Hematopoietic multipotent progenitor cell (in vitro differentiated cells): ENCODE data around the gene HDAC4. TPM values are rescaled to one million over a fixed set of nuclear protein-coding genes. Genes with fewer than 3 reads are reported as not detected.

ENCODE experiments used
- DNase-seq, 3 donors: peaks; one replicate each; pipeline ENCODE4 v3.0.0-alpha.2; 2011 to 2015; ENCODE audit warnings: low read depth in 2 of 3, low spot score in 2 of 3
- total RNA-seq: library from RNA; depleted of rRNA; stranded (reverse); fragments of >200 nt; gene quantifications from one replicate; pipeline ENCODE4 v1.2.3, GENCODE V29; 2012

The HDAC4 gene
- total RNA-seq, 1 donor: 34.2 TPM

DNA sequence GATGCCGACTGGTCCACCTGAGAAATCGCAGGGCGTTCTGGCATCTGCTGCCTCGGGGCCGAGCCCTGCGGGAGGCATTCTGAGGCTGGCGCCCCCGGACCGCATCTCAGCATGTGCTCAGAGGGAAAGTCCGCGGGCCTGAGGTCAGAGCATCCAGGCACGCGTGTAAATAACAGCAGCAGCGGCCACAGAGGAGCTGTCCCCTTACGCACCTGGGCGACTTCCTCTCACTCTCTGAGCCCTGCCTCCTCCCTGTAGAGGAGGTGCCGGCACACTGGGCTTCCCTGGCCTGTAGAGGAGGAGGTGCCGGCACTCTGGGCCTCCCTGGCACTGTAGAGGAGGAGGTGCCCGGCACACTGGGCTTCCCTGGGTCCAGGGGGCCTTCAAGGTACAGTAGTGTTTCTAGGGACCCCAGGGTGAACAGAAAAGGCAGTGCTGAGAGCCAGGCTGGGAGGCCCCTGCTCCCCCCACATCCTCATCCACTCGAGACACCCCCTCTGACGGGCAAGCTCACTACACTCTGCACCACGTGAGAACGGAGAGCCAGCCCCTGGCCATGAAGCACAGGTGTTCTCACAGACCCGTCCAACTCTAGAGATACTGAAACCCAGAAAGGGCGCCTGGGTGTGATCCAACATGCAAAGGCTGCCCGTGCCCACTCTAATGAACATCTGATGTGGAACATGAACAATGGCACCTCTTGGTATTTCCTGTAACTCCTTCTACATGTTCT is 263.5 kb downstream of the HDAC4 start:
- no peak for DNase-seq

DNA sequence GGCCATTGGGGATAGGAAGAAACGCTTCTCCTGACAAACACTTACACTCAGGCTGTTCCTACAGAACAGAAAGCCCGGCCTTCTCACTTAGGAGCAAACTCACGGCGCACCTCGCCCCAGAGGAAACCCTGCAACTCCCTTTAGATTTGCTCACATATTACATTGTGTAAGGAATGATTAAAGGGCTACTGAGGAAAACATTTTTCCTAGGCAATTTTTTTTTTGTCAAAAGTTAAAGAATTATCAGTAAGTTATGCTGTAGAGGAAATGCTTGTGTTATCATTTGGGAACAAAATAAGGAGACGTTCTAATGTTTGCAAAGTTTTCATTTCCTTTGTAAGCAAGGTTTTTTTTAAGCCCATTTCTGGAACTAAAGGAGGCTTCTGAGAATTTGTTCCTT is 264.1 kb downstream of the HDAC4 start:
- no peak for DNase-seq

DNA sequence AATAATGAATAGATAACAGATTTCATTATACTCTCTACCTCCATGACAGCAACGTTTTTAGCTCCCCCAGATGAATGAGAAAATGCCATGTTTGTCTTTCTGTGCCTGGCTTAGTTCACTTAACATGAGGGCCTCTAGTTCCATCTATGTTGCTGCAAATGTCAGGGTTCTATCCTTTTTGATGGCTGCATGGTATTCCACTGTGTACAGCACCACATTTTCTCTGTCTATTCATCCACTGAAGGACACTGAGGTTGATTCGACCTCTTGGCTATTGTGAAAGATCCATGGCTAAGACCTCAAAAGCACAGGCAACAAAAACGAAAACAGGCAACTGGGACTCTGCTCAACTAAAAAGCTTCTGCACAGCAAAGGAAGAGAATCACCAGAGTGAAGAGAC is 264.6 kb downstream of the HDAC4 start:
- DNase-seq: no peak

DNA sequence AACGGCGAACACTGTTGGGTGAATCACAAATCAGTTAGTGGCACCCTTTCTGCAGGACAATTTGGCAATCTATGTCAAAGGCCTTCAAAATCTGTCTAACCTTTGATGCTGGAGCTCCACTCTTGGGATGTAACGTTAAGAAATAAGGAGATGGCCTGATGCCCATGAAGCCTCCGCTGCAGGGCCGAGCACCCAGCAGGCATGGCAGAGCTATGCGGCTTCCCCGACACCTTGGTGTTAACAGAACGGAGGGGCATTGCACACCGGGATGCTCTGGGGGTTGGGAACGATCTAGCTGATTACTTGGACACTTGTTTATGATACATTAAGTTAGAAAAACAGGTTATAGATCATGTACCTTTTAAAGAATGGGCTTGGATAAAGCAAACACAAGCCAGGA is 265.3 kb downstream of the HDAC4 start:
- no peak for DNase-seq

DNA sequence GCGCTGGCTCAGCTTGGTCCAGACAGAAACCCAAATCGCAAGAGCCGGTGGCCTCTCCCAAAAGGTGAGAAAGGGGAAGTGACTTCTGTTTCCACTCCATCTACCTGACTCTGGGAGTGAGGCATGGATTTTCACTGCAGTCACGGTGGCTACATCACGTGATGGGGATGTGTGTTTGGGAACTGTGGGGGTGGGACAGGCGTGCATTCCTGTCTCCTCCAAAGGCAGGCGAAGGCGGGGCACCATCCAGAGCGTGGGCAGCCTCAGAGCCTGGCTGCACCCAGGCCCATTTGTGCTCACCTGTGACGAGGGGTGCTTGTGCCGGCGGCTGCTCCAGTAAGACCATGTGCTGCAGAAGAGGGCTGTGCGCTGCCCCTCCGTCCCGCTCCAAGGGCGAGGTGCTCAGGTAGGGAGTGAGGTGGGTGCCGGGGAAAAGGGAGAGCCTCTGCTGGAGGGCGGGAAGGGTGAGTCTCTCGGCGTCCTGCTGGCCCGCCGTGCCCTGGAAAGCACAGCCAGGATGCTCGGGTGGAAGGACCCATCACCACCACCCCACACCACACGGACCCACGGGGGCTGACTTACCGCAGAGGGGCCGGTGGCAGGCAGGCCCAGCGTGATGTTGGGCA is 266.8 kb downstream of the HDAC4 start:
- DNase-seq: no peak

DNA sequence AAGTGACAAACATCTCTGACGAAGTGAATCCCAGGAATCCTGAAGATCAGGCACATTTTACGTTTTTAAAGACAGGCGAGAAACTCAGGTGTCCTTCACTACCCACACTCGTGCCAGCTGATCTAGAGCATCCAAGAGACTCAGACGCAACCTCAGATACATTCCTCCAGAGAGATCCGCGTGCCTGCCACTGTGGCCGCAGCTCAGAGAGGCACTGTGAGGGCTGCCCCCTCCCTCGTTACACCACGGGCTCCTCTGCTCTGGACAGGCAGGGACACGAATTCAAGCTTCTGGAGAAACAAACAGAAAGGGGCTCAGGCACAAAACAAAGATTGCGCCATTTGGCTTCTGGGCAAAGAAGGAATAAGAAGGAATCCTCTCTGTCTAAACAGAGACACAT is 268.0 kb downstream of the HDAC4 start:
- no peak for DNase-seq

DNA sequence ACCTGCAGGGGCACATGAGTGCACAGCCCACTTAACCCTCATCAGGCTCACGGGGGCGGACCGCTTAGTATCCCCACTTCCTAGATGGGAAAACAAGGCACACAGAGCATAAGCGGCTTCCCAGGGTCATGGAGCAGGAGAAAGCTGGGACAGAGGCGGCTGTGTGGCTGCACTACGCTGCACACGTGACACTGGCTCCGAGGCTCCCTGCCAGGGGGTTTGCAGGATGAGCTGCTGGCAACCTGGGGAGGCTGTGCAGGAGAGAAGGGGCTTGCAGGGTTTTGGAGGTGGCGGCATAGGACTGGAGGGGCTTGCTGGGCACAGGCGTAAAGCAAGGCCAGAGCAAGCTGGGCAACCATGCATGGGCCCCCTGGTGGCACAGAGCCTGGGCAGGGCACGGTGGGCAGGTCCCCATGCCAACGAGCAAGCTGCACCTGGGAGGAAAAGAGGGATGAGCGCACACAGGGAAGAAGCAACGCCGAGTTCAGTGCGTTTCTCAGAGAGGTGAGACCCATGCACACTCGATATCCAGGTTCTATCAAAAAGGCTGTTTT is 268.6 kb downstream of the HDAC4 start:
- DNase-seq: no peak

DNA sequence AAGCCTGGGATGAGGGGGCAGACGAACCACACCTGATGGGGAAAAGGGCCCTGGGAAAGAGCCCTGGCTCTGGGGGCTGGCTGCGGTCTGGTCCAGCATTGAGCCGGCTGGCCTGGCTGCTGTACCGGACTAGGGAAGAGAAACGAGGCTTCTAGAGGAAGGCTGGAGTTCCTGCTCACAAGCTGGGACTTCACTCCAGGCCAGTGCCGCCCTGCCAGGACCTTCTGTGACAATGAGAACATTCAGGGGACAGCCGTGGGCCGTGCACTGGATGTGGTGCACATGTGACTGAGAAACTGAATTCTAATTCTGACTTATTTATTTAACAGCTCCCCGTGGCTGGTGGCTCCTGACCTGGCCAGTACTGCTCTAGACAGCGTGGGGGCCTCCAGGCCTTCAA is 269.3 kb downstream of the HDAC4 start:
- DNase-seq: no peak

DNA sequence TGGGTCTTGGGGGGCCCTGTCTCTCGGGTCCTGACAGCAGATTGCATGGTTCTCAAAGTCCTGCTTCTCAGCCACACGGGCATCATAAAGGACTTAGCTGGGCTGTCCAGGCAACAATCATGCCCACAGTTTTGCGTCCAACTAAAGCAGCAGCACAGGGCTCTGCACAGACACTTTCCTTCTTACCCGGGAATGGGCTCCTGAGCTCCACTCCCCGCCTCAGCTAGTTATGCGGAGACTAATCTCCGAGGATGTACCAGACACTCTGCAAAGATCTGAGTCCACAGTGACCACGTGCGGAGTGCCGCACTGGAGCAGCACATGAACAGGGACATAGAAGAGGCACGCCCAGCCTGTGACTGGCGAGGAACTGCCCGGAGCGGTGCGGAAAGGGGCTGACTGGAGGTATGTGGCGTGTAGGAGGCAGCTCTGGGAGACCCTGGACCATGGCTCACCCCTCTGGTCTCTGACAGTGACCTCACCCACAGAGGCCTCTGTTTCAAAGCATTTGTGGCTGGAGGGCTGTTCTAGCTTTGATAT is 270.0 kb downstream of the HDAC4 start:
- no peak for DNase-seq

DNA sequence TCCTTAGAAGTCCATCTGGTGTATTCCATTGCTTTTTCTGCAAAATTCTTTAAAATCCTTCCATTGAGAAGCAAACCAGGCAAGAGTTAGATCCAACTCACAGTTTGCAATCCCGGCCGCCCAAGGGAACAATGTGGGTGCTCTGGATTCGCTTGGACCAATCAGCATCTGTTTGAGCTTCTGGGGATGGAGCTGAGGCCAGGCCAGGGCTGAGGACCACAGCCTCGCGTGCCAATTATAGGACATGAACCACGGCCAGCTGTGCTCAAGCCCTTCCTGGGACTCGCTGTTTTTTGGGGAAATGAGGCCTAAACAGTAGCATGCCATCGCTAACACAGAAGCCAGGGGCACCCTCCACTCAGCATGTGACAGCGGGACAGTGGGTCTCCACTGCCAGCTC is 270.8 kb downstream of the HDAC4 start:
- DNase-seq: no peak

DNA sequence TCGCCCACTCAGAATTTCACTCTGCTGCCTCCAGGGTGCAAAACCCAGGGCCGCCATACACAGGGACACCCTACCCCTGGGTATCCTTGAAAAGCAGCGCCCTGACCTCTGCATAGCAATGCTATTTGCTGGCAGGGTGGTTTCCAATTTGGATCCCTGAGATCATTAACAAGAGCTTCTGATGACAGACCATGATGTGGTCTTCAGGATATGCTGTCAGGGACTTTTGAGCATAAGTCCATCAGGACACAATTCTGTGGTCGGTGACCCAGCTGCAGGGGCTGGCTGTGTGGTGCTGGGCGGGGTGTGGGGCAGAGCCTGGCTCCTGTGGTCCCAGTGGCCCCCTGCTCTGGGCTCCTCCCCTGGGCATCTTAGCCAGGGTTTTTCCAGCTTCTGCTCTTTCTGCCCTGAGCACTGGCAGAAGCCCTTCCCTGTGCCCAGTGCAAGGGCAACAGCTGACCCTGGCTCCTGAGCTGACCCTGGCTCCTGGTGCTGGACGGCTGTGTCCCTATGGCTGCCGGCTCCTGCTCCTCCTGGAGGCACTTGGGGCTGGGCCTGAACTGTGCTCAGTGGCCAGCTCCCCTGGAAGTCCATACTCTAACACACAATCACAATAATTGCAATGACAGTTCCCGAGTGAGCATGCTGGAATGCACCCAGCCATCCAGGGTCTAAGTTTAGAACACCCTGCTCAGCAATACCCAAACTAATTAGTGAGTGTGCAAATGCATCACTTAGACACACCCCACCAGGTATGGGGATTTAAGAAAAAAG is 271.5 kb downstream of the HDAC4 start:
- no peak for DNase-seq

DNA sequence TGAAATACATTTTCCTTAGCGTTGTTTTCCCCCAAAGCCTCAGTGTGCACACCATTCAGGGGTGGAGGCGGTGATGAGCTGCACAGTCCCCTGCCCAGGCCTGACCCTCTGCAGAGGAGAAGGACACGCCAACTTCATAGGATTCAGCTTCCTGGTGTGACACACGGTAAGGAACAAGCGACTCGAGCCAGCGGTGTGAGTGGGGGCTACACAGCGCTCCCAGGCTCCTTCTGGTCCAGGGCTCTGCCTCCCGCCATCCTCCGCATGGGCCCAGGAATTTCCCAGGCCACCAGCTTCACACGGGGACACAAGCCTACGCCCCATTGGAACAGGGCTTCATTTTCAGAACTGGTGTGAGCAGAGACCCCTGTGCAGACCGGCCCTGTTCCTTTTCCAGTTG is 272.1 kb downstream of the HDAC4 start:
- DNase-seq: no peak

DNA sequence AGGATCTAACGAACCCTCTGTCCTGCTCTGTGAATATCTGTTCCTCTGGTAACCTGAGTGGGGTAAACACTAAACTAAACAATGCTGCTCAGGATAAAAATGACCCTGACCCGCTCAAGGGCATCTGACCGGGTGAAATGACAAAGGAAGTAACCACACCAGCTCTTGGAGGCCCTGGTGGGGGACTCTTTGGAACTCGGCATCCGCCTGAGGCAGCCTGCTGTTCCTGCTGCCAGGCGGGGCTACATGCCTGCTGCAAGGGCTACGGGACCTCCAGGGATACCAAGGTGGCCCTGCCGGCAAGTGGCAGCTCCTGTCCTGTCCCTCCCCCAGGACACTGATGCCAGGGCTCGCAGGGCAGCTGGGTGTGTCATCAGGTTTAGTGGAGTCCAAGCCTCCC is 273.3 kb downstream of the HDAC4 start:
- DNase-seq: no peak

DNA sequence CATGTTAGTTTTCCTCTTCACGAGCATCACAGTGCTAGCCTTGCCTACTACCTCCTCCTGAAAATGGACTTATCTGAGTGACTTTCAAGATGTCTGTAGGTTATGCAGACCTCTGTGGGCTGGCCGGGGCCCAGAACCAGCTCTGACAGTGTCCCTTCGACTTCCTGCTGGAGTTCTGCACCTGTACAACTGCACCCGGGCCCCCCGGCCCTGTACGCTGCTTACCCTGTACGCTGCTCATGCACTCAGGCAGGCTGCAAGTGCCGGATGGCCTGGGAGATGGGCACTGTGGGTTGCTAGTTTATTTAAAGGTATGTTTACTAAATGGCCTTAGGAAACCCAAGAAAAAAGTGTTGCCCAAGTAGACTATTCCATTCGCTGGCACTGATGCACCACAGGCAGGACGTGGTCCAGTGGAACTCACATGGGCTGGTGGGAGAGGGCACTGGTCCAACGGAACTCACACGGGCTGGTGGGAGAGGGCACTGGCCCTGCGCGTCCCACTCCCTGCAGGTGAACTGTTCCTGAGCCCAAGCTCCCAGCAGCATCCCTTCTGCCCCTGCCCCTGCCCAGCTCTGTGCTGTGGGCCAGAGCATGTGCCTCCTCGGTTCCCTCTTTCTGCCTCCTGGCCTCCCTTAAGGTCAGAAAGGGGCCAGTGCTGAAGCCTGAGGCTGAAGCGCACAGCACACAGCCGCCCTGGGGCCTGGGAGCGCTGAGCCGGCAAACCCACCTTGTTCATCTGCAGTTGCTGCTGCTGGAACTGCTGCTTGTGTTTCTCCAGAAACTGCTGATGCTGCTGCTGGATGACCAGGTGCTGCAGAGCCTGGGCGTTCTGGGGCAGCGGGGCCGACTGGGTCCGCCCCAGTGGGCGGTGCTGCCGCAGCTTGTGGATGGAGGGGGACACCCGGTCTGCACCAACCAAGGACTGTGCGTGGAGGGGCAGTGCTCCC is 274.8 kb downstream of the HDAC4 start:
- no peak for DNase-seq

DNA sequence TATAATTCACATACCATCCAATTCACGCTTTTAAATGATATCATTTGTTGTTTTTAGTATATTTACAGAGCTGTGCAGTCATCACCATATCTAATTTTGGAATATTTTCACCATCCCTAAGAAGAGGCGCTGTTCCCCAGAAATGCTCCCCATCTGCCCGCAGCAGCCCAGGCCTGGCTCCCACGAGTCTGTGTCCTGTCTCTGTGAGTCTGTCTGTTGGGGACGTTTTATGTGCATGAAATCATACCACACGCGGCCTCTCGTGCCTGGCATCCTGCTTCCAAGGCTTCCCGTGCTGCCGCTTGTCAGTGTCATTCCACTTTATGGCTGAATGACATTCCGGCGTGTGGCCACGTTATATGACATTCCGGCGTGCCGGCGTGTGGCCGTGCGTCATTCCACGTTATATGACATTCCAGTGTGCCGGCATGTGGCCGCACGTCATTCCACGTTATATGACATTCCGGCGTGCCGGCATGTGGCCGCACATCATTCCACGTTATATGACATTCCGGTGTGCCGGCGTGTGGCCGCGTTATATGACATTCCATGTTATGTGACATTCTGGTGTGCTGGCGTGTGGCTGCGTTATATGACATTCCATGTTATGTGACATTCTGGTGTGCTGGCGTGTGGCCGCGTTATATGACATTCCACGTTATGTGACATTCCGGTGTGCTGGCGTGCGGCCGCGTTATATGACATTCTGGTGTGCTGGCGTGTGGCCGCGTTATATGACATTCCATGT is 276.5 kb downstream of the HDAC4 start:
- DNase-seq: no peak

DNA sequence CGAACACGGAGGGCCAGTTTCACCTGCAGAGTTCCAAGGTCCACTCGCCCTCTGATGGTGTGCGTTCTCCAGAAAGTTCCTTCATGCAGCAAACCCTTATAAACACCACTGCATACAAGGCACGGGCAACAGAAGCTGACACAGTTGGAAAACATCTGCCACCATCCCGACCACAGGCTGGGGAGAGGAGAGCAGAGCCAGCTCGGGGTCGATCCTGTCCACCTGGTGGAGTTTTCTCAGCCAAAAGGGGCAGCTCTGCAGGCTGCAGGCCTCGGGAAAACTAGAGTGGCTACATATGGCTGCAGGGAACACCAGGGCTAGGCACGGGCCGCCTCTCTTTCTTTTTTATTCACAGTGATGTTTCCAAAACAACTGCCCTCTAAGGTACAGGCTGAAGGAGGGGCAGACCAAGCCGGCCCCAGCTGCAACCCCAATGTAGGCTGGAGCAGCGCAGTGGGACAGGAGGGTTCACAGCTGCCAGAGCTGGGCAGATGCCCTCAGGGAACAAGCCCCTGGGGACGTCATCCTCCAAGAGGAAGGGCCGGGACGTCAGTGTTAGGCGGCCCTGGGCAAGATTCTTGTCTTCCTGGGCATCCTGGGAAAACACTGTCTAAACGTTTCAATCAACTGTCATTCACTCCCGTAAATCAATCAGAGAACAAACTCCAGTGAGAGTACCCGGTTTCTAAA is 278.3 kb downstream of the HDAC4 start:
- DNase-seq: no peak

DNA sequence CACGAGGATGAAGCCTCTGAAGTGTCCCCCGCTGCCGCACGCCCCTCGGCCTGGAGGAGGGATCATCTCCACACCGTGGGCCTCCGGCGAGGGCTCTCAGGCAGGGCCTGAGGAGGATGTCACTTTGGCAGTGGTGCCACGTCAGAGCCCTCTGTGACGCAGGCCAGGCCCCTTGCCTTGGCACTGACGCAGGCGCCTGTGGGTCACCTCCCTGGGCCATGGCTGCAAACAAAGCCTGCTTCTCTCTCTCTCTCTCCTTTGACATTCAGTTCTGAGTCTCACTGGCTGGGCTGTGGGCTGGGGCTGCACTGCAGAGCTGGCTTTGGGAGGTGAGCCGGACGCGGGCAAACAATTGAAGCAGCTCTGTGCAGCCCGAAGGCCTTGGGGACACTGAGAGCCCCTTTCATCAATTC is 279.2 kb downstream of the HDAC4 start:
- no peak for DNase-seq

DNA sequence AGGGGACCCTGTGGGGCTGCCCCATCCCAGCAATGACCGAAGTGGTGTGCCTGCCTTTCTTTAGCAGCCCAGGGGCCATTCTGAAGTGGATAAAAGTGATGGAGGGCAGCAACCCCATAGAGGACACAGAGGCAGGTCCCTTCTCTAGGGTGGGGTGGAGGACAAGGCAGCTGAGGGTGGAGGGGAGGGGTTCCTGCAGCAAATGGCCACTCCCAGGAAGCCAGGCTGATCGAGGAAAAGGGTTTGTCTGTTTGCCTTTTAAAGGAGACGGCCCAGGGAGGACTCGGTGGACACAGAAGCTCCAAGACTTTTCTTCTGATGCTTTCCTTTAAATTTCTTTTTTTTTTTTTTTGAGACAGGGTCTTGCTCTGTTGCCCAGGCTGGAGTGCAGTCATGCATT is 280.2 kb downstream of the HDAC4 start:
- DNase-seq: no peak
